GM19452 (cell line): ENCODE measurements around the gene TOP3A.
"Not testable (repeated sequence)": the region's sequence is repeated elsewhere in the genome, so short reads cannot be mapped to it uniquely, and the experiment has no call there.

ENCODE experiments used
- ATAC-seq: cut with Tn5 transposase; IDR thresholded peaks from one replicate; pipeline ENCODE4 v1.9.1; 2021; ENCODE audit not compliant: unreplicated experiment

TOP3A gene

GRCh38 chr17:18324140-18325050, 9.6 kb upstream of the TOP3A start:
- no peak for ATAC-seq

GRCh38 chr17:18323507-18324139, 8.8 kb upstream of the TOP3A start:
- ATAC-seq, result no peak

- ATAC-seq, result no peak
Observed at GRCh38 chr17:18323007-18323406, 8.2 kb upstream of the TOP3A start.

DNA sequence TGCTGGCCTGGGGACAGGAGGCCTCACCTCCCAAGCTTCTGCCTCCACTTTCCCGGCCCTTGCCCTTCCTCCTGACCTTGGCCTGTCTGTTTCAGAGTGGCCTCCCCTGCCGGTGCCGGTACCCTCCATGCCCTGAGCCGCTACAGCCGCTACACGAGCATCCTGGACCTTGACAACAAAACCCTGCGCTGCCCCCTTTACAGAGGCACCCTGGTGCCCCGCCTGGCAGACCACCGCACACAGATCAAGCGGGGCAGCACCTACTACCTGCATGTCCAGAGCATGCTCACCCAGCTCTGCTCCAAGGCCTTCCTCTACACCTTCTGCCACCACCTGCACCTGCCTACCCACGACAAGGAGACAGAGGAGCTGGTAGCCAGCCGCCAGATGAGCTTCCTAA, 7.7 kb upstream of the TOP3A start:
- ATAC-seq, result no peak

GRCh38 chr17:18321309-18321708, 6.5 kb upstream of the TOP3A start:
- ATAC-seq, result no peak

GRCh38 chr17:18320301-18320700, 5.5 kb upstream of the TOP3A start:
- no peak for ATAC-seq

DNA sequence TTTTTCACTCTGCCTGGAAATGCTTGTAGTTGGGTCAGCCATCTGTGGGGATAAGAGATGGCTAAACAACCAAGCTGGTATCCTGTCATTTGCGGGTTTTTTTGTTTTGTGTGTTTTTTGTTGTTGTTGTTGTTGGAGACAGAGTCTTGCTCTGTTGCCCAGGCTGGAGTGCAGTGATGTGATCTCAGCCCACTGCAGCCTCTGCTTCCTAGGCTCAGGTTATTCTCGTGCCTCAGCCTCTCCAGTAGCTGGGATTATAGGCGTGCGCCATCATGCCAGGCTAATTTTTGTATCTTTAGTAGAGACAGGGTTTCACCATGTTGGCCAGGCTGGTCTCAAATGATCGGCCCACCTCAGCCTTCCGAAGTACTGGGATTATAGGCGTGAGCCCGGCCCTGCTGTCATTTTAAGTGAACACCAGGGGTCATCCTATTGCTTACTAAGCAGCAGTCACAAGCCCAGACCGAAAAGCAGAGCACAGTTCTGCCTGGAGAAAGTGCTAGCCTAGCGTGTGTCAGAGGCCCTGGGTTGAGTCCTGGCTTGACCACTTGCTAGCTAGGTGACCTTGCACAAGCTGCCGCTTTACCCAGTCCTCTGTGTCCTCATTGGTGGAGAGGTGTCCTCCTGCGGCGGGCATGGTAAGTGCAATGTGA, 4.9 kb upstream of the TOP3A start:
- ATAC-seq, result no peak

DNA sequence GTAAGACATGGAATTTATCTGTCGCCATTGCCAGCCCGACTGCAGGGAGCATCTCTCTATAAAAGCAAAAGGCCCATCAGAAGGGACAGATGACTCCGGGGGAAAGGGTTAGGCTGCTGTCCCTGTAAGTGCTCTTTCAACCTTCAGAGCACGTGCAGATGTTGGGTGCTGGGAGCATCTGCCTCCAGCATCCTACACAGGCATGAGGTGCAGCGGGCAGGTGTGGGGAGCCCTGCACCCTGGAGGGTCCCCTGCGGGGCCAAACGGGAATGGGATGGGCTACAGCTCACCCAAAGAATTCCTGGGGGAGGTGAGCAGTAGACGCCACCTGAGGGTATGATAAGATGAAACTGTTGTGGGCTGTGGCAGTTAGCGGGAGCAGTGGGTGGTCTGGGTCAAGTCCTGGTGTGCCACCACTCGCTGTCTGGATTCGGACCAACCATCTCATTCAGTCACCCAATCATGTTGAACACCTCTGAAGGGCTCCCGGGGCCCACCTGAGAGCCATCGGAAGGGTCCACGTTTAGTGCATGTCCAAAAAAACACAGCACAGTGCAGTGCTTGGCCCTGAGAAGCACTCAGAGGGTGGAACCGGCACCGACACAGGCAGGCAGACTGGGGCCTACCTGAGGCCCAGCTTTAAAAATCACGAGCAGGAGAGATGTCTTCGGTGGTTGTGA, 4.1 kb upstream of the TOP3A start:
- ATAC-seq, result no peak

DNA sequence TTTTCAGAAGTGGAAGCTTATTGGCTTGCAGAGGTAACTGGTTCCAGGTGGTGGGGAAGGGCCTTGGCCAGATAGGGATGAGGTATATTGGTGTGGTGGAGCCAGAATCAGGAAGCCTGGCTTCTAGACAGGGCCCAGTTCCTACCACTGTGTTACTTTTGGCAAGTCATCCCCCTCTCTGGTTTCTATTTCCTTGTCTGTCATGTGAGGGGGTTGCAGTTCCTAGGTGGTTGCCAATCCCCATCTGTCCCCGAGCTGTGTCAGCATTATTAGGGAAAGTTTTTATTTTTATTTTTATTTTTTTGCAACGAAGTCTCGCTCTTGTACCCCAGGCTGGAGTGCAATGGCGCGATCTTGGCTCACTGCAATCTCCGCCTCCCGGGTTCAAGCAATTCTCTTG, 3.3 kb upstream of the TOP3A start:
- ATAC-seq, result no peak

DNA sequence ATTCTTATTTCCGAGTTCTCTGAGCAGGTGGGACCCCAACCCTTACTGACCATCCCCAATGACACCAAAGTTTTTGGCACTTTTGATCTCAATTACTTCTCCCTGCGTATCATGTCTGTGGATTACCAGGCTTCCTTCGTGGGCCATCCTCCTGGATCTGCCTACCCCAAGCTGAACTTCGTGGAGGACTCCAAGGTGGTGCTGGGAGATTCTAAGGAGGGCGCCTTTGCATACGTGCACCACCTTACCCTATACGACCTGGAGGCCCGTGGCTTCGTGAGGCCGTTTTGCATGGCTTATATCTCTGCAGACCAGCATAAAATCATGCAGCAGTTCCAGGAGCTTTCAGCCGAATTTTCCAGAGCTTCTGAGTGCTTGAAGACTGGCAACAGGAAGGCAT, 1.2 kb upstream of the TOP3A start:
- no peak for ATAC-seq

DNA sequence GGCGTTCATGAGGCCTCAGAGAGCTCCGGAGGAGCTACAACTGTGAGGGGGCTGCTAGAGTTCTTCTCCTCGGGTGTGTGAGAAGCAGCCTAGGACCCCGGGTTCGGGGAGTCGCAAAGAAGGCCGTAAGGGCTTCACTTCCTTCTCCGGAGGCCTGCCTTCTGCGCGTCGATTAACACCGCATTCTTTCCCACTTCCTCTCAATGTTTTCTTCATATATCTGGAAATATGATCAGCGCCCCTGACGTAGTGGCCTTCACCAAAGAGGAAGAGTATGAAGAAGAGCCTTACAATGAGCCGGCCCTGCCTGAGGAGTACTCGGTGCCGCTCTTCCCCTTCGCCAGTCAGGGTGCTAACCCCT, 748 bp upstream of the TOP3A start:
- ATAC-seq, result no peak

DNA sequence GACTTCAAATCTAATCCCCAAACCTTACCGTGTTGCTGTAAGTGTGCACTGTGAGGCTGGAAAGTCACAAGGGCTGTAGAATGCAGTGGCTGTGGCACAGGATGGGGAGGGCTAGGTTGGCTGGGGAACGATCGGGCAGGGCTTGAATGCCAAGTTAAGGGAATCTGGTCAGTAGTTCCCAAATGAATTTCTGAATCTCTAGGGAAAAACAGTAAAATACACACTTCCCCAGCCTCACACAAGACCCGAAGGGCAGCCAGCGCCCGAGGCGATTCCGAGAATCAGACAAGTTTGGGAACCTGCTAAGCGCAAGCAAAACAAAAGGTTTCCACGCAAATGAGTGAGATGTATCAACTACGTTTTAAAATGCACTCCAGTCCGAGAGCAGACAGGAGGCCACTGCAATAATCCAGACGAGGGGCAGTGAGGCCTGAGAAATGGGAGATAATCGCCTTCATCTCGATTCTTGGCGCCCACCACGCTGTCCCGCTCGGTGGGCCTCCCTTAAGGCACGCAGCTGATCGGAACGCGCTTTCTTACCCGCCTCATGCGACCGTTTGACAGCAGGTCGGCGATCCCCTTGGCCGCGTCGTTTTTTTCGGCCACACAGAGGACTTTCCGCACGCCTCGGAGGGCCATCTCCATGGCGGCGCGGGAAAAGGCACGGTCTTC, 599 bp downstream of the TOP3A start:
- ATAC-seq, result peak; percentile 11

GRCh38 chr17:18309202-18309601, 5.6 kb downstream of the TOP3A start:
- no peak for ATAC-seq

GRCh38 chr17:18303206-18303605, 11.6 kb downstream of the TOP3A start:
- not testable (repeated sequence) for ATAC-seq

DNA sequence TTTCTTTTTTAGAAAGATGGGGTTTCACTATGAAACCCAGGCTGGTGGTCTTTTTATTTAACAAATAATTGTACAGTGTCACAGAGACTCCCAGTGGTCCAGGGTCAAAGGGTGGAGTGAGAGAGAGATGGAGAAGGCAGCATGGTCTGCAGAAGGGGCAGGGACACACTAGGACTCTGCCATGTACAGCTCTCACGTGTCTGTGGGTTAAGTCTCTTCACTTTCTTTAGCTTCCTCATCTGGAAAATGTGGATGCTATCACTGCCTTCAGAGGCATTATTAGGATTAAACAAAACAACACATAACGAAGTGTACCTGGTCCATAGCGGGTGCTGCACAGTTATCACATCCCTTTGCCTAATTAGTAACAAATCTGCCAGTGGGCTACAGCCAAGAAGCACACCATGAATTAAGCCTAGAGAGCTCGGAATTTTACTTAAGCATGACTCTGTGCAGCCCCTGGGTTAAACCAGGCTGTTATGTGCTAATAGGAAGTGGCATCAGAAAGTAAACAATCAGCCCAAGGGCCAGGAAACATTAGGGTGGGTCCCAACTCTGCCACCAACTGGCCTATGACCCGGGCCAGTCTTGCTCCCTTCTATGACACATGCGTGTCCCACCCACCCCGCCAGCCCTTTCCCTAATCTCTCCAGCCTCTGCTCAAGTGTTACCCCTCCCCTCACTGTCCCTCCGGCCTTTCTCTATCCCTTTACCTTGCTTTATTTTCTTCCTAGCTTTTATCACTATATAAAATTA, 13.9 kb downstream of the TOP3A start:
- ATAC-seq, result no peak

DNA sequence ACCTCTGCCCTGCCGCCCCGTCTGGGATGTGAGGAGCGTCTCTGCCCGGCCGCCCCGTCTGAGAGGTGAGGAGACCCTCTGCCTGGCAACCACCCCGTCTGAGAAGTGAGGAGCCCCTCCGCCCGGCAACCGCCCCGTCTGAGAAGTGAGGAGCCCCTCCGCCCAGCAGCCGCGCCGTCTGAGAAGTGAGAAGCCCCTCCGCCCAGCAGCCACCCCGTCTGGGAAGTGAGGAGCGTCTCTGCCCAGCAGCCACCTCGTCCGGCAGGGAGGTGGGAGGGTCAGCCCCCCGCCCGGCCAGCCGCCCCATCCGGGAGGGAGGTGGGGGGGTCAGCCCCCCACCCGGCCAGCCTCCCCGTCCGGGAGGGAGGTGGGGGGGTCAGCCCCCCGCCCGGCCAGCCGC, 16.7 kb downstream of the TOP3A start:
- ATAC-seq, result not testable (repeated sequence)

- no peak for ATAC-seq
Observed at GRCh38 chr17:18291718-18292540, 22.9 kb downstream of the TOP3A start.

DNA sequence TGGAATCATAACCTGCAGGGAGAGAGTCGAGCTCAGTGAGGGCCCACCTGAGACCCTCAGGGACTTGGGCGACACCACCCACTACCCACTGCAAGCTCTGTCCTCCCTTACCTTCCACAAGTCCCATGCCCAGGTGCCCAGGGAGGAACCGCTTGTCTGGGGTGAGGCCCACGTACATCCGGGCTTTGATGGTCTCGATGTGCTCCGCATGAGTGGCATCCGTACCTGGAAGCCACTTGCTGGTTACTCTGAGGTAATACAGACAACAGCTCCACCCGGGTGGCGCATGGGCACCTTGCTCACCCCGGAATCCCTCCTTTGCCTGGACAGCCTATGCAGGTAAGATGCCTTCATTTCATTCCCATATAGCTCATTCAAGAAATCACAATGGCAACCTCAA, 29.5 kb downstream of the TOP3A start:
- ATAC-seq, result no peak

DNA sequence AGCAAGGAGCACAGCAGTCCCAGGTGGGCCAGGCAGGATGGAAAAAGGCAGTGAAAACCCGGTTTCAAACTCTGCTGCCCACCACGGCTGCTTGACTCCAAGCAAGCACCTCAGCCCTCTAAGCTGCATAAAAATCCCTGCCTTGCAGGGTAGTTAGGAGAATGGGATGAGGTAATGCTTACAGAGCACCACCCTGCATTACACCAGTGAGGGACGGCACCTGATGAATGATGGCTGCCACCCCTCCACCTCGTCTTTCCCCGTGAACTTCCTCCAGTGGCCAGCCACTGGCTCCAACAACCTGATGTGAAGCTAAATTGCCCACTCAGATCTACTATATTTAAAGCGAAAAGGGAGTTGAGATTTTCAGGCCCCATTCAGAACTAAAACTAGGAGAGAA, 33.0 kb downstream of the TOP3A start:
- no peak for ATAC-seq
